ENCODE data around the gene PDCL2. TPM values are rescaled to one million over a fixed set of nuclear protein-coding genes. Genes with fewer than 3 reads are reported as not detected.

PDCL2 gene
- total RNA-seq, 1 donor from 2014 or later: not detected

DNA sequence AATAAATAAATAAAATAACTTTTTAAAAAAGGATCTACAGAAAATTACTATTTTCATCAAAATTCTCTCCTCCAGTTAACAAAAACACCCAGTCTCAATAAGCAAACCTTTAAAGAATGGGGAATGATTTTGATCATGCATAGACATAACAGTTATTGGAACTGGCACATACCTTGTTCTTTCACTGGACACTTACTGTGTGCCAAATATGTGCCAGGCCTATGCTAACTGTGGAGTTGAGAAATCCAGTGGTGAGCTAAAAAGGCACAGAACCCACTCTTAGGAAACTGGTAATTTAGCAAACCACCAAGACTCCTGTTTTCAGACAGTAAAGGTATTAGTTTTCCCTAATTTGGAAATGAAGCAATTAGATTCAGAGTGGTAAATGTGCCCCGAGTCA is 84.4 kb downstream of the PDCL2 start:
- no peak for TF ChIP-seq CTCF (IDR thresholded peaks at IDR 0.05)
- Mint-ChIP-seq H3K4me1 (ENCODE audit: unreplicated experiment) (peaks cover 18% of the 10 kb centered on the region), H3K27me3 (ENCODE audit: unreplicated experiment) (no peaks in the 10 kb centered on the region), H3K4me3 (ENCODE audit: unreplicated experiment) (no peak overlapping the region), H3K27ac (ENCODE audit: unreplicated experiment) (no peak overlapping the region), H3K9me3 (ENCODE audit: unreplicated experiment) (peaks cover 11% of the 10 kb centered on the region), H3K36me3 (ENCODE audit: unreplicated experiment) (peaks cover 17% of the 10 kb centered on the region)
- no peak for DNase-seq (ENCODE audit: extremely low spot score, unreplicated experiment)

Other genes starting within 250 kb of the PDCL2 start
- 19.8 and 23.1 TPM in 2 replicates for gene SRD5A3, start 246.0 kb downstream of the PDCL2 start, total RNA-seq
- 95.5 and 102 TPM in 2 replicates for gene TMEM165, start 196.3 kb downstream of the PDCL2 start, total RNA-seq
- gene CLOCK, start 45.3 kb downstream of the PDCL2 start, total RNA-seq: 20.4 and 21.4 TPM in 2 replicates
- not detected in 2 replicates for gene NMU, start 44.1 kb upstream of the PDCL2 start, total RNA-seq
- not detected in 2 replicates for gene EXOC1L, start 227.5 kb upstream of the PDCL2 start, total RNA-seq

Data from osteocyte (in vitro differentiated cells).